Measurements from ENCODE around the gene FES. TPM values are rescaled to one million over a fixed set of nuclear protein-coding genes. Genes with fewer than 3 reads are reported as not detected.
"Not testable (repeated sequence)": the region's sequence is repeated elsewhere in the genome, so short reads cannot be mapped to it uniquely, and the experiment has no call there.

Gene FES
- polyA plus RNA-seq, 1 donor from 2014 or later, result not detected

DNA sequence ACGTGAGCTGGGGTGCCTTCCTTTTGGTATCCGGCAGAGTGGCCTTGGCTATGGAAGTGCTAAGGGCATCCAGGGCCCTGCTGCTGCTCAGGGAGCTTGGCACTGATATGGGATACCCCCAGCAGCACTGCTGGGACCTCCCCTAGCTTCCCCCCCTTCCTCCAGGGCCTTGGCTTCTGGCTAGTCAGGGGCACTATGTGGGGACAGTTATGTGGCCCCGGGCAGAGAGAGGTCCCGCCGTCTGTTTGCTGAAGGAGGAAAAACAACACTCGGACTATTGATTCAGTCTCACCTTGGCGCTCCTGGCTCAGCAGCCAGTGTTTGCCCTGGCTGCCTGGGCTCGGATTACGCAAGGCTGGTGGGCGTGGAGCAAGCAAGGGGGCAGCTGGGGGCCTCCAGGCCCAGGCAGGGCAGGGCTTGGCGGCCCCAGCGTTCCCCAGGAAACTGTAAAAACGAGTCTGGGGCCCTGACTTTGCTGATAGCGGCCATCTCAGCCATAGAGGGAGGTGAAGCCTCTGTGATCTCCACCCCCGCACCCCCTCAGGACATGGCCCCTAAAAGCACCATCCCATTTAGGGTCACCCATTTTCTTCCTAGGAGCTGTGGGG is 10.2 kb upstream of the FES start:
- H3K36me3 ChIP-seq (ENCODE audit: insufficient read depth, low read length), result no peaks in the 10 kb centered on the region

DNA sequence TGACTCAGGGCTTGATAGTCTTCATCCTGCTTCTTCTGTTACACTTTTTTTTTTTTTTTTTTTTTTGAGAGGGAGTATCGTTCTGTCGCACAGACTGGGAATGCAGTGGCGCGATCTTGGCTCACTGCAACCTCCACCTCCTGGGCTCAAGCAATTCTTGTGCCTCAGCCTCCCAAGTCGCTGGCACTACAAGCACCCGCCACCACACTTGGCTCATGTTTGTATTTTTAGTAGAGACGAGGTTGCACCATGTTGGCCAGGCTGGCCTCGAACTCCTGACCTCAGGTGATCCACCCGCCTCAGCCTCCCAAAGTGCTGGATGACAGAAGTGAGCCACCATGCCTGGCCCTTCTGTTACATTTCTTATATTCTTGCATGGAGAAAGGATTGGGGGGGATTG is 9.3 kb upstream of the FES start:
- not testable (repeated sequence) for H3K79me2 ChIP-seq (replicated peaks; ENCODE audit: insufficient read depth, low read length); H3K4me2 ChIP-seq (ENCODE audit: low read length); H3F3A ChIP-seq (ENCODE audit: insufficient read depth, low read length, poor library complexity, severe bottlenecking); H3K27ac ChIP-seq (ENCODE audit: low read length); H3K9me2 ChIP-seq (ENCODE audit: insufficient read depth, low read length); H3K9ac ChIP-seq (ENCODE audit: low read length); H3K36me3 ChIP-seq (ENCODE audit: insufficient read depth, low read length); H3K4me3 ChIP-seq (ENCODE audit: low read length); H3K27me3 ChIP-seq (ENCODE audit: insufficient read depth, low read depth, low read length); H2AFZ ChIP-seq (ENCODE audit: low read depth, low read length); H3K9me3 ChIP-seq (ENCODE audit: low read length); H4K20me1 ChIP-seq (ENCODE audit: insufficient read depth)

More for the DNA sequence above, 10.2 kb upstream of the FES start:
- peaks cover 9% of the 10 kb centered on the region for H3K79me2 ChIP-seq (replicated peaks; ENCODE audit: insufficient read depth, low read length)
- no peak overlapping the region for H3K4me2 ChIP-seq (ENCODE audit: low read length)
- H3F3A ChIP-seq (ENCODE audit: insufficient read depth, low read length, poor library complexity, severe bottlenecking), result no peaks in the 10 kb centered on the region
- no peak overlapping the region for H2AFZ ChIP-seq (ENCODE audit: low read depth, low read length)
- H3K9ac ChIP-seq (ENCODE audit: low read length), result no peak overlapping the region
- H4K20me1 ChIP-seq (ENCODE audit: insufficient read depth), result no peaks in the 10 kb centered on the region
- no peak overlapping the region for H3K27ac ChIP-seq (ENCODE audit: low read length)
- H3K9me3 ChIP-seq (ENCODE audit: low read length), result no peaks in the 10 kb centered on the region
- H3K4me3 ChIP-seq (ENCODE audit: low read length), result no peak overlapping the region
- no peaks in the 10 kb centered on the region for H3K9me2 ChIP-seq (ENCODE audit: insufficient read depth, low read length)
- no peaks in the 10 kb centered on the region for H3K27me3 ChIP-seq (ENCODE audit: insufficient read depth, low read depth, low read length)
- TF ChIP-seq CTCF (IDR thresholded peaks at IDR 0.05; ENCODE audit: poor library complexity, severe bottlenecking), result no peak
- no peak for TF ChIP-seq REST (IDR thresholded peaks at IDR 0.05; ENCODE audit: borderline replicate concordance)
- no peak for TF ChIP-seq SMC3 (conservative IDR thresholded peaks at IDR 0.05; ENCODE audit: poor library complexity)
- no peak for TF ChIP-seq EZH2 (IDR thresholded peaks at IDR 0.05; ENCODE audit: borderline replicate concordance, insufficient read depth, low read length, poor library complexity, severe bottlenecking)
- TF ChIP-seq MXI1 (conservative IDR thresholded peaks at IDR 0.05; ENCODE audit: poor library complexity, severe bottlenecking), result no peak
- TF ChIP-seq POLR2AphosphoS5 (IDR thresholded peaks at IDR 0.05), result no peak
- no peak for TF ChIP-seq TAF1 (IDR thresholded peaks at IDR 0.05; ENCODE audit: low read depth)
- TF ChIP-seq EP300 (conservative IDR thresholded peaks at IDR 0.05; ENCODE audit: poor library complexity, severe bottlenecking), result no peak
- TF ChIP-seq RAD21 (conservative IDR thresholded peaks at IDR 0.05), result no peak

- Histone ChIP-seq H2AFZ (ENCODE audit: low read depth, low read length) (no peak overlapping the region), H4K20me1 (ENCODE audit: insufficient read depth) (no peaks in the 10 kb centered on the region), H3K27me3 (ENCODE audit: insufficient read depth, low read depth, low read length) (no peaks in the 10 kb centered on the region), H3K9ac (ENCODE audit: low read length) (no peak overlapping the region), H3K79me2 (replicated peaks; ENCODE audit: insufficient read depth, low read length) (peaks cover 9% of the 10 kb centered on the region), H3K4me2 (ENCODE audit: low read length) (no peak overlapping the region), H3K36me3 (ENCODE audit: insufficient read depth, low read length) (no peaks in the 10 kb centered on the region), H3F3A (ENCODE audit: insufficient read depth, low read length, poor library complexity, severe bottlenecking) (no peaks in the 10 kb centered on the region), H3K9me3 (ENCODE audit: low read length) (no peaks in the 10 kb centered on the region), H3K27ac (ENCODE audit: low read length) (no peak overlapping the region), H3K9me2 (ENCODE audit: insufficient read depth, low read length) (no peaks in the 10 kb centered on the region), H3K4me3 (ENCODE audit: low read length) (no peak overlapping the region)
- no peak for TF ChIP-seq MXI1 (conservative IDR thresholded peaks at IDR 0.05; ENCODE audit: poor library complexity, severe bottlenecking)
- TF ChIP-seq RAD21 (conservative IDR thresholded peaks at IDR 0.05), result no peak
- no peak for TF ChIP-seq REST (IDR thresholded peaks at IDR 0.05; ENCODE audit: borderline replicate concordance)
- TF ChIP-seq EP300 (conservative IDR thresholded peaks at IDR 0.05; ENCODE audit: poor library complexity, severe bottlenecking), result no peak
- no peak for TF ChIP-seq POLR2AphosphoS5 (IDR thresholded peaks at IDR 0.05)
- TF ChIP-seq CTCF (IDR thresholded peaks at IDR 0.05; ENCODE audit: poor library complexity, severe bottlenecking), result no peak
- TF ChIP-seq TAF1 (IDR thresholded peaks at IDR 0.05; ENCODE audit: low read depth), result no peak
- TF ChIP-seq EZH2 (IDR thresholded peaks at IDR 0.05; ENCODE audit: borderline replicate concordance, insufficient read depth, low read length, poor library complexity, severe bottlenecking), result no peak
- no peak for TF ChIP-seq SMC3 (conservative IDR thresholded peaks at IDR 0.05; ENCODE audit: poor library complexity)
Measured at GRCh38 chr15:90875549-90875981, 8.7 kb upstream of the FES start.
